ENCODE results near the gene FAM193B. TPM values are rescaled to one million over a fixed set of nuclear protein-coding genes. Genes with fewer than 3 reads are reported as not detected.

Gene FAM193B
- polyA plus RNA-seq, 1 experiment: 31.9 TPM

GRCh38 chr5:177484902-177485549, 69.3 kb downstream of the FAM193B start:
- CTCF ChIA-PET: interaction anchor here (1.6 to 4.0 kb wide), 3 partner anchors 10 to 17 kb away, joined by 4 to 21 read pairs (median 7); no protein-coding TSS in a partner anchor
- Histone ChIP-seq H3K27me3 (ENCODE audit: control insufficient read depth, insufficient read depth, low read length) (no peaks in the 10 kb centered on the region), H3K4me3 (ENCODE audit: low read depth, low read length) (no peak overlapping the region), H3K36me3 (ENCODE audit: control insufficient read depth, insufficient read depth, low read length) (peaks cover 69% of the 10 kb centered on the region)
- POLR2A ChIA-PET: no interaction called here
- TF ChIP-seq CTCF (IDR thresholded peaks at IDR 0.05; ENCODE audit: insufficient read depth, low read depth, low read length): no peak
- DNase-seq (ENCODE audit: low read depth): no peak

- no peak for DNase-seq (ENCODE audit: low read depth)
- no peak for TF ChIP-seq CTCF (IDR thresholded peaks at IDR 0.05; ENCODE audit: insufficient read depth, low read depth, low read length)
- Histone ChIP-seq H3K27me3 (ENCODE audit: control insufficient read depth, insufficient read depth, low read length) (no peaks in the 10 kb centered on the region), H3K36me3 (ENCODE audit: control insufficient read depth, insufficient read depth, low read length) (peaks cover 61% of the 10 kb centered on the region), H3K4me3 (ENCODE audit: low read depth, low read length) (no peak overlapping the region)
- ChIA-PET POLR2A (interaction anchor here (0.6 kb wide), 1 partner anchor 23 kb away, joined by 3 read pairs; no protein-coding TSS in a partner anchor), CTCF (interaction anchor here (1.6 to 4.0 kb wide), 2 partner anchors 11 to 17 kb away, joined by 4 to 21 read pairs; no protein-coding TSS in a partner anchor)
Measured at GRCh38 chr5:177483994-177484901, 70.1 kb downstream of the FAM193B start.

- no peak for TF ChIP-seq CTCF (IDR thresholded peaks at IDR 0.05; ENCODE audit: insufficient read depth, low read depth, low read length)
- DNase-seq (ENCODE audit: low read depth): no peak
- POLR2A ChIA-PET: no interaction called here
- no peaks in the 10 kb centered on the region for H3K27me3 ChIP-seq (ENCODE audit: control insufficient read depth, insufficient read depth, low read length)
- CTCF ChIA-PET: interaction anchor here (0.7 to 8.3 kb wide), 3 partner anchors 11 to 92 kb away, joined by 3 to 85 read pairs (median 4); partner anchors contain the start of gene PDLIM7
- no peak overlapping the region for H3K4me3 ChIP-seq (ENCODE audit: low read depth, low read length)
- peaks cover 50% of the 10 kb centered on the region for H3K36me3 ChIP-seq (ENCODE audit: control insufficient read depth, insufficient read depth, low read length)
Measured at GRCh38 chr5:177483042-177483441, 71.3 kb downstream of the FAM193B start.

DNA sequence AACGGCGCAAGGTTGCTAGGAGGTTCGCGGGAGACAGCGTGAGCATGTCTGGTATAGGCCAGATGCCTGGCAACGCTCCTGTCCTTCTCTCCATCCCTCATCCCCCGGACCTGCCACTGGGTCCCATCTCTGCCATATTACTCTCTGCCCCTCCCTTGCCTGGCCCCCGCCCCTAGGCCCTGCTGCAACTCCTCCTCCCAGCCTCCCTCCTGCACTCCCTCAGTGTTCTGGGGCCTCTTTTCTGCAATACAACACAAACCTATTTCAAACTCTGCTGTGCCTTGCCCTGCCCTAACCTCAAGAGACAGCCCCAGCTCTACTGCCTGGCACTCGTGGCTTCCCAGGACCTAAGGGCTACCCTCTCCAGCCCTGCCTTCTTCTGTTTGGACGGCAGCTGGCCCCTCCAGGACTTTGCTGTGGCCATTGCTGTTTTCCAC, 72.0 kb downstream of the FAM193B start:
- no peak for DNase-seq (ENCODE audit: low read depth)
- ChIA-PET CTCF (interaction anchor here (0.7 to 8.3 kb wide), 4 partner anchors 12 to 92 kb away, joined by 3 to 85 read pairs (median 4); partner anchors contain the start of gene PDLIM7), POLR2A (interaction anchor here (1.4 kb wide), 2 partner anchors 11 to 13 kb away, joined by 4 to 8 read pairs; no protein-coding TSS in a partner anchor)
- H3K4me3 ChIP-seq (ENCODE audit: low read depth, low read length): no peak overlapping the region
- H3K36me3 ChIP-seq (ENCODE audit: control insufficient read depth, insufficient read depth, low read length): peaks cover 44% of the 10 kb centered on the region
- no peak for TF ChIP-seq CTCF (IDR thresholded peaks at IDR 0.05; ENCODE audit: insufficient read depth, low read depth, low read length)
- no peaks in the 10 kb centered on the region for H3K27me3 ChIP-seq (ENCODE audit: control insufficient read depth, insufficient read depth, low read length)
